ENCODE data around the gene CDRT15L2. TPM values are rescaled to one million over a fixed set of nuclear protein-coding genes. Genes with fewer than 3 reads are reported as not detected.
"Not testable (repeated sequence)": the region's sequence is repeated elsewhere in the genome, so short reads cannot be mapped to it uniquely, and the experiment has no call there.

CDRT15L2 gene
- total RNA-seq, 2 donors from 2014 or later: not detected

- not testable (repeated sequence) for H3K36me3 Mint-ChIP-seq (ENCODE audit: low read depth); H3K4me1 Mint-ChIP-seq; H3K36me3 ChIP-seq (ENCODE audit: control insufficient read depth, insufficient read depth, low read length); H3K27ac Mint-ChIP-seq; H3K4me3 ChIP-seq (ENCODE audit: low read length); H3K4me1 ChIP-seq (ENCODE audit: control insufficient read depth, insufficient read depth, low read length); H3K9me3 ChIP-seq (ENCODE audit: control insufficient read depth, low read length); H3K27me3 Mint-ChIP-seq (ENCODE audit: insufficient read depth); H3K9me3 Mint-ChIP-seq; H3K9ac ChIP-seq (ENCODE audit: extremely low read depth, low read length, poor library complexity, severe bottlenecking); H3K27me3 ChIP-seq (ENCODE audit: control insufficient read depth, insufficient read depth, low read length, poor library complexity, severe bottlenecking); H3K4me3 Mint-ChIP-seq; H3K27ac ChIP-seq (ENCODE audit: low read depth, low read length)
- peak; percentile 25 for DNase-seq
- WGBS, 2 experiments (ENCODE audit: insufficient coverage in 1 of 2, insufficient read length in 1 of 2): 90% methylated on average over 2 of the region's 3 CpGs; no CpG with 5 or more reads in 1 of the 2 experiments
Measured at GRCh38 chr17:20540865-20541264, 38.7 kb upstream of the CDRT15L2 start.

- H3K4me1 Mint-ChIP-seq; H3K4me1 ChIP-seq (ENCODE audit: control insufficient read depth, insufficient read depth, low read length); H3K4me3 Mint-ChIP-seq; H3K27ac ChIP-seq (ENCODE audit: low read depth, low read length); H3K9ac ChIP-seq (ENCODE audit: extremely low read depth, low read length, poor library complexity, severe bottlenecking); H3K9me3 Mint-ChIP-seq; H3K27me3 ChIP-seq (ENCODE audit: control insufficient read depth, insufficient read depth, low read length, poor library complexity, severe bottlenecking); H3K36me3 Mint-ChIP-seq (ENCODE audit: low read depth); H3K36me3 ChIP-seq (ENCODE audit: control insufficient read depth, insufficient read depth, low read length); H3K27me3 Mint-ChIP-seq (ENCODE audit: insufficient read depth); H3K9me3 ChIP-seq (ENCODE audit: control insufficient read depth, low read length); H3K4me3 ChIP-seq (ENCODE audit: low read length); H3K27ac Mint-ChIP-seq: not testable (repeated sequence)
- 92 to 100% methylated on average over 1 to 6 of the region's 7 CpGs for WGBS, 2 experiments (ENCODE audit: insufficient coverage in 1 of 2, insufficient read length in 1 of 2)
- peak; percentile 18 for DNase-seq
Measured at GRCh38 chr17:20541853-20542546, 37.5 kb upstream of the CDRT15L2 start.

- H3K9me3 ChIP-seq (ENCODE audit: control insufficient read depth, low read length); H3K9ac ChIP-seq (ENCODE audit: extremely low read depth, low read length, poor library complexity, severe bottlenecking); H3K27ac ChIP-seq (ENCODE audit: low read depth, low read length); H3K4me1 ChIP-seq (ENCODE audit: control insufficient read depth, insufficient read depth, low read length); H3K36me3 Mint-ChIP-seq (ENCODE audit: low read depth); H3K27me3 Mint-ChIP-seq (ENCODE audit: insufficient read depth); H3K4me1 Mint-ChIP-seq; H3K27ac Mint-ChIP-seq; H3K4me3 ChIP-seq (ENCODE audit: low read length); H3K4me3 Mint-ChIP-seq; H3K27me3 ChIP-seq (ENCODE audit: control insufficient read depth, insufficient read depth, low read length, poor library complexity, severe bottlenecking); H3K9me3 Mint-ChIP-seq; H3K36me3 ChIP-seq (ENCODE audit: control insufficient read depth, insufficient read depth, low read length): not testable (repeated sequence)
- DNase-seq: peak; percentile 17
- WGBS, 2 experiments (ENCODE audit: insufficient coverage in 1 of 2, insufficient read length in 1 of 2): no CpG with 5 or more reads among the region's 5 CpGs
Measured at GRCh38 chr17:20547923-20548322, 31.6 kb upstream of the CDRT15L2 start.

- not testable (repeated sequence) for H3K27ac ChIP-seq (ENCODE audit: low read depth, low read length); H3K27me3 Mint-ChIP-seq (ENCODE audit: insufficient read depth); H3K9ac ChIP-seq (ENCODE audit: extremely low read depth, low read length, poor library complexity, severe bottlenecking); H3K4me1 Mint-ChIP-seq; H3K9me3 Mint-ChIP-seq; H3K27me3 ChIP-seq (ENCODE audit: control insufficient read depth, insufficient read depth, low read length, poor library complexity, severe bottlenecking); H3K36me3 Mint-ChIP-seq (ENCODE audit: low read depth); H3K4me1 ChIP-seq (ENCODE audit: control insufficient read depth, insufficient read depth, low read length); H3K9me3 ChIP-seq (ENCODE audit: control insufficient read depth, low read length); H3K27ac Mint-ChIP-seq; H3K4me3 Mint-ChIP-seq; H3K4me3 ChIP-seq (ENCODE audit: low read length); H3K36me3 ChIP-seq (ENCODE audit: control insufficient read depth, insufficient read depth, low read length)
- peak; percentile 26 for DNase-seq
- WGBS, 2 experiments (ENCODE audit: insufficient coverage in 1 of 2, insufficient read length in 1 of 2): 86% methylated on average over 6 of the region's 6 CpGs; no CpG with 5 or more reads in 1 of the 2 experiments
Measured at GRCh38 chr17:20552920-20553319, 26.6 kb upstream of the CDRT15L2 start.

GRCh38 chr17:20554728-20555127 lies 24.8 kb upstream of the CDRT15L2 start:
- 91% methylated on average over 2 of the region's 4 CpGs; no CpG with 5 or more reads in 1 of the 2 experiments for WGBS, 2 experiments (ENCODE audit: insufficient coverage in 1 of 2, insufficient read length in 1 of 2)
- DNase-seq: peak; percentile 18
- not testable (repeated sequence) for H3K36me3 Mint-ChIP-seq (ENCODE audit: low read depth); H3K9me3 Mint-ChIP-seq; H3K27me3 ChIP-seq (ENCODE audit: control insufficient read depth, insufficient read depth, low read length, poor library complexity, severe bottlenecking); H3K4me3 Mint-ChIP-seq; H3K9ac ChIP-seq (ENCODE audit: extremely low read depth, low read length, poor library complexity, severe bottlenecking); H3K36me3 ChIP-seq (ENCODE audit: control insufficient read depth, insufficient read depth, low read length); H3K27ac Mint-ChIP-seq; H3K27me3 Mint-ChIP-seq (ENCODE audit: insufficient read depth); H3K4me3 ChIP-seq (ENCODE audit: low read length); H3K4me1 Mint-ChIP-seq; H3K27ac ChIP-seq (ENCODE audit: low read depth, low read length); H3K9me3 ChIP-seq (ENCODE audit: control insufficient read depth, low read length); H3K4me1 ChIP-seq (ENCODE audit: control insufficient read depth, insufficient read depth, low read length)

DNA sequence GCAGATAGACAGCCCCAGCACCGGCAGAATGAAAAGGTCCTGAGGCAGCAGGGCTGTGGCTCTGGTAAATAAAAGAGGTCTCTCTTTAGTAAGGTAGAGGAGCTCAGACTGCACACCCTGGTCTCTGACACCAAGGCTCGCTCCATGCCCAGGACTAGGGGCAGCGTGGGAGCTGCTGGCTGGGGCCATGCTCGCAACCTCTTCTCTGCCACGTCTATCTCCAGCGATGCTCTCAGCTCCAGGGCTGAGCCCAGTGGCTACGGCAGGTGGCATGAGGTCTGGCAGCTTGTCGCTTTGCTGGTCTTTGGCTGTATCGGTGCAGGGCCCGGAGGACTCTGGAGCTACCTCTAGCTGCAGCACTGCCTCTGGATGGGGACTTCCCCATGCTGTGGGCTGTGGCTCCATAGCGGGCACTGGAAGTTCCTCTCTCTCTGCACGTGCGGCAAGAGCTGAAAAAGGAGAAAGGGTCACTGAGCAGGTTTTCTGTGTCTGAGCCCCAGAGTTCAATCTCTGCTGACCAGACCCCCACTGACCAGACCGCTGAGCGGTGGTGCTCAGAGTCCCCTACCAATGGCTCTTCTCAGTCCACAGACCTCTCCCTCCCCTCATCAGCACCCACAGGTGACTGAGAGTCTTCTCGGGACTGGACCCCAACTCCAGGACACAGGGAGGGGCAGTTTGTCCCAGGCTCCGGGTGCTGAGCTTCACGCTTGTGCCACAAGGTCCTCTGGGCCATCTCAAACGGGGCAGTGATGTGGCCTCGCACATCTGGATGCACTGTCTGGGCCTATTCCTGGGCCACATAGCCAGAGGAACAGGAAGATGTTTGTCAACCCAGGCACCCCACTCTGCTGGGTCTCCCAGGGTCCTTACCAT lies 24.2 kb upstream of the CDRT15L2 start:
- H3K27ac Mint-ChIP-seq; H3K36me3 ChIP-seq (ENCODE audit: control insufficient read depth, insufficient read depth, low read length); H3K27me3 ChIP-seq (ENCODE audit: control insufficient read depth, insufficient read depth, low read length, poor library complexity, severe bottlenecking); H3K9me3 Mint-ChIP-seq; H3K36me3 Mint-ChIP-seq (ENCODE audit: low read depth); H3K4me1 ChIP-seq (ENCODE audit: control insufficient read depth, insufficient read depth, low read length); H3K9ac ChIP-seq (ENCODE audit: extremely low read depth, low read length, poor library complexity, severe bottlenecking); H3K27ac ChIP-seq (ENCODE audit: low read depth, low read length); H3K27me3 Mint-ChIP-seq (ENCODE audit: insufficient read depth); H3K4me1 Mint-ChIP-seq; H3K4me3 Mint-ChIP-seq; H3K4me3 ChIP-seq (ENCODE audit: low read length); H3K9me3 ChIP-seq (ENCODE audit: control insufficient read depth, low read length): not testable (repeated sequence)
- 90 to 93% methylated on average over 5 to 7 of the region's 20 CpGs for WGBS, 2 experiments (ENCODE audit: insufficient coverage in 1 of 2, insufficient read length in 1 of 2)
- peak; percentile 19 for DNase-seq

DNA sequence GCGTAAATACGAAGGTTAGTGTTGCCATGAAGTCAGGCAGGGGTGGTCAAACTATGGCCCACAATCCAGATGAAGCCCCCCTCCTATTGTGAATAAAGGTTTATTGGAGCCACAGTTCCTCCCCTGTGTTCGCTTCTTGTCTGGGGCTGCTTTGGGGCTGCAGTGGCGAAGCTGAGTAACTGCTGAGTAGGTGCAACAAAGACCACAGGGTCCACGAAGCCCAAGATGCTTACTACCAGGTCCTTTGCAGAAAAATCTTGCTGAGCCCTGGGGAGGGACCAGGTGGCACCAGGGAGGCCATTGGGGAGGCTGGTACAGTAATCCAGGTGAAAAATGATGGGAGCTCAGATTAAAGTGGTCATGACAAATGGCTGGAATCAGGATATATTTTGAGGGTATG lies 21.4 kb upstream of the CDRT15L2 start:
- not testable (repeated sequence) for H3K27me3 Mint-ChIP-seq (ENCODE audit: insufficient read depth); H3K27ac ChIP-seq (ENCODE audit: low read depth, low read length); H3K4me1 ChIP-seq (ENCODE audit: control insufficient read depth, insufficient read depth, low read length); H3K27ac Mint-ChIP-seq; H3K9me3 ChIP-seq (ENCODE audit: control insufficient read depth, low read length); H3K4me3 Mint-ChIP-seq; H3K36me3 Mint-ChIP-seq (ENCODE audit: low read depth); H3K4me1 Mint-ChIP-seq; H3K27me3 ChIP-seq (ENCODE audit: control insufficient read depth, insufficient read depth, low read length, poor library complexity, severe bottlenecking); H3K36me3 ChIP-seq (ENCODE audit: control insufficient read depth, insufficient read depth, low read length); H3K4me3 ChIP-seq (ENCODE audit: low read length); H3K9ac ChIP-seq (ENCODE audit: extremely low read depth, low read length, poor library complexity, severe bottlenecking); H3K9me3 Mint-ChIP-seq
- 88 to 100% methylated on average over 1 to 5 of the region's 5 CpGs for WGBS, 2 experiments (ENCODE audit: insufficient coverage in 1 of 2, insufficient read length in 1 of 2)
- DNase-seq: peak; percentile 10
